HG03139 (cell line): ENCODE results near the gene PSMB5.

Experiments
- ATAC-seq: cut with Tn5 transposase; IDR thresholded peaks from one replicate; pipeline ENCODE4 v1.9.1; 2021; ENCODE audit not compliant: unreplicated experiment

PSMB5 gene

DNA sequence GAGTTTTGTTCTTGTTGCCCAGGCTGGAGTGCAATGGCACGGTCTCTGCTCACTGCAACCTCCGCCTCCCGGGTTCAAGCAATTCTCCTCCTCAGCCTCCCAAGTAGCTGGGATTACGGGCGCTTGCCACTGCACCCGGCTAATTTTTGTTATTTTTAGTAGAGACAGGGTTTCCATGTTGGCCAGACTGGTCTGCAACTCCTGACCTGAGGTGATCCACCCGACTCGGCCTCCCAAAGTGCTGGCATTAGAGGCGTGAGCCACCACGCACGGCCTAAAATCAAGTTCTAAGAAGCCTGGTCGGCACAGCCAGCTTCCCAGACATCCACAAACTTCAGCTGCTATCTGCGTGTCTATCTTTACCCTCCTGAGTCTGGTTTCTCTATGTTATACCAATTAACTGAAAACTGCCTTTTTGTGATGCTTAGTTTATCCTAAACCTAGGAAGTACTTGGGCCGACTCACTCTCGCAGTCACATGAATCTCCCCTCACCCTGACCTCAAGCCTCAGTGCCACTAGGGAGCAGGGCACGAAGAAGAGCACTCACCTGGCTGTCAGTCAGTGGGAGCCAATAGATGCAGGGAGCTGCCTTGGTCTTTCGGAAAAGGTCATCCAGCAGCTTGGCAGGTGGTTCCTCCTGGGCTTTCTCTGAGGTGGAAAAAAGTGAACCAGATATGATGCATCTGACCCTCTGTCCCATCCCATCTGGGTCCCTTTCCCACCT, 26.0 kb upstream of the PSMB5 start:
- ATAC-seq: no peak

DNA sequence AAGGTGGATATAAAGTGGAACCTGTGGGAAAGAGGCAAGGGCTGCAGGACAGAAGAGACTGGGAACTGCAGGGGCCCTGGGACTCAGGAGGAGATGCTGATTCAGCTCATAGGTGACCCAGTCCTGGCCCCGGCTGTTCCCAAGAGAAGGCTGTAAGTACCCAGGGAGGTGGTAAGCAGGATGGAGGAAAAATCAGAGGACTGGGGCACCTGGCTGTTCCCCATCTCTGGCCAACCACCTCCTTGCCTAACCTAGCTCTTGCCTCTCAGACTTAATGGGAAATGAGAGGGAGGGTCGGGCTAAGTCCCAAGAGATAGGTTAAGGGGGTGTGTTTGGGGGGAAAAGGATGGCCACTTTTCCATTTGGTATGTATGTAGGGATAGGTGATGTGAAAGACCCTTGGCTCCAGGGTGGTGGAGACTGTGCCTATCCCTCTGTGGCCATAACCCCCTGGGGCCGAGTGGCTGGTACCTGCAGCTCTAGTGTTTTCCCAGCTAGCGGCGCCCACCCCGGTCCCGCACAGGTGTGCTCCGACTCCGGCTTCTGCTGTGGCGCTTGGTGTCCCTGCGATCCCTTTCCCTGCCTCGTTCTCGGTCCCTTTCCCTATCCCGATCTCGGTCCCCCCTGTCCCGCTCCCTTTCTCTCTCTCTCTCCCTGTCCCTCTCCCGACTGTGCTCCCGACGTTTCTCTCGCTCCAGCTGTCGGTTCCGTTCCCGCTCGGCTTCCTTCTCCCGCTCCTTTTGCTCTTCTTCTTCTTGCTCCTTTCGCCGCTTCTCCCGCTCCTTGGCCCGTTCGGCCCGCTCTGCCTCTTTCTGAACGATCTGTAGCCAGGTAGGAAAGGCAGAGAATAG, 24.2 kb upstream of the PSMB5 start:
- ATAC-seq: no peak

DNA sequence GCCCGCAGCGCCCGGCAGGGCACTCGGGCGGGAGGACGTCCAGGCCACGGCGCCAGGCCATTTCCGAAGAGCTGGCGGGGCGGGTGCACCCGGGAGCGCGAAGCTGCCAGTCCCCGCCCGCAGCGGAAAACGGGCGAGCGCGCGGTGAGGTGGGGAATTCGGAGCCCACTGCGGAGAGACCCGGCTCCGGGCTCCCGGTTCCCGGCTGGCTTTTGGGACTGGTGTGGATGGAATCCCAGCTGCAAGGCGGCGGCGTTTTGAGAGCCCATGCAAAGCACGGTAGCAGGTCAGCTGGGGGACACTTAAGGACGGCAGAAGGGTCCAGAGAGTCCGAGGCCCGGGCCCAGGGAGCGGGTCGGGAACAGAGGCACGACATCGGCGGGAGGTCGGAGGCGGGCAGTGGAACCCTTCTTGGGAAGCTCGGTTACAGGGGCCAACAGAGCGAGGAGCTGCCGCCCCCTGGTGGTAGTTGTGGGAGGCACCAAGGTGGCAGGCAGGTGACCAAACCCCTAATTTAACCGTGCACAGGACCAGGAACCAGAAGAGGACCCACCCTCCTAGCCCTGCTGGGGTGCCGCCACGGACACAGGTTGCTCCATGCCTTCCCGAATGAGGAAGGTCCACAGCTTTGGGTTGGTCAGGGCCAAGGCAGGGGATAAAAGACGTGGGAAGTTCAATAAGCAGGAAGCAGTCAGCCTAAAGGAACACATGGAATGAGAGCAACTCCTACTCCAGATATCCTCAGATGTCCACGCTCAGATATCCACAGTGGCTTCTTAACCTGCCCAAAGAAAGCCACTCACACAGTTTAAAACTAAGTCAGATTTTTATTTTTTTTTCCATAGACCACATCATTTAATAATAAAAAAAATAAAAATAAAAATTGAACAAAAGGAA, 23.3 kb upstream of the PSMB5 start:
- peak; percentile 47 for ATAC-seq

DNA sequence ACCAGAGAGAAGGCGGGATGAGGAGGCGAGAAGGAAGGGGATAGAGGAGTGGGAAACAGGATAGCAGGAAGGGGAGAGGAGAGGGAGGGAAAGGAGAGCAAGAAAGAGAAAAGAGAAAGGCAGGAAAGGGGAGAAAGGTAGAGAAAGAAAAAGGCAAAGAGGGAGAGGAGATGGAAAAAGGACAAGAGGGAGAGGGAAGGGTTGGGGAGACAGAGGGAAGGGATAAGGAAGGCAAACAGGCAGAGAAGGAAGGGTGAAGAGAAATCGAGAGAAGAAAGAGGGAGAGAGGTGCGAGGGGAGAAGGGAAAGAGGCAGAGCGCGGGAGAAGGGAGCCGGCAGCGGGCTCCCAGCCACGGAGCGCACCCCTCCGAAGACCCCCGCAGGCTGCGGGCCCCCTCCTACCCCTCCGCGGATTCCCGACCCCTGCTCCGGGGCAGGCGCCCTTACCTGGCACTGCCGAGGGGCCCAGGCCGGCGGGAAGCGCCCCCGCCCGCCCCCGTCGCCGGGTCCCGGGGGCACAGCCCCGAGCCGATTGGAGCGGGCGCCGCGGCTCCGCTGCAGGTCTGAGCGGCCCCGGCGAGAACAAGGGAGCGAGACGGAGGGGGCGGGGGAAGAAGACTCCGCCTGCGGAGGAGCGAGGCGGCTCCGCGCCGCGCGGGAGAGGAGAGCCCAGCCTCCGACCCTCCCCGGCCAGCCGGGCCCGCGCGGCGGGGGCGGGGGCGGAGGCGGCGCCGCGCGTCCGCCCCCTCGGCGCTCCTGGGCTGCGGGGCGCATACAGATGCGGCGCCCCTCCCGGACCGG, 22.5 kb upstream of the PSMB5 start, which contains the start of gene CDH24:
TSS of gene CDH24 (minus strand) at position 565 of the 801 bp plus-strand sequence. CDS start 1,787 bp downstream, outside the sequence.
- ATAC-seq: no peak

DNA sequence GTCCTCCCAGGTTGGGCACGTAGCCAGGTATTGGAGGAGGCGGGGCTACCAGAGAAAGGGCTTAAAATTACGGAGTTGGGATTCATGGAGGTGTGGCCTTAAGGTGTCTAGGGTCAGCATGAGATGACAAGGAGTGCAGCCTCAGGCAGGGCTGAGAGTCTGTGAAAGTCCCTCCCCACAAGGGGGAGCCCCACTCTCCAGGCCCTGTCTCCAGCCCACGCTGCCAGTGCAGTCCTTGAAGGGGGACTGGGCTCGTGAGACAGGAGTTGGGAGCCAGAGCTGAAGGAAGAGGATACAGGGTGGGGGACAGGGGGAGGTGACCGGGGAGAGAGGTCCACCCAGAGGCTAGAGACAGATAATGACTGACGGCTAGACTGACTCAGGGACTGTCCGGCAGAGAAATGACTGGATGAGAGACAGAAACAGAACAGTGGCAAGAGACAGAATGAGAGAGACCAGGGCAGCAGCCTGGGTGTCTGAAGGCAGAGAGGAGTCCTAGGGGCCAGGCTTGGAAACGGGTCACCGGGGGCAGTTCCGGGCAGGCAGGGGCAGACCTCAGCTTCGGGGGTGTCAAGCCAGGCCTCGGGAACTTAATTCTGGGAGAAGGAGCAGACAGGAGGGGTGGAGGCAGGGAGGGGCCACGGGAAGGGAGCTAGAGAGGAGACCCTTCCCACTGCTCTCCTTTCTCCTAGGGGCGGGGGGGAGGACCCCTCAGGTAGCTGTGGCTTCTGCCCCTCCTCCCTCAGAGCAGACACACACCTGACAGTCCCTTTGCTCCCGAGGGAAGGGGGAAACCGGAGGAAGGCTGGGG, 21.6 kb upstream of the PSMB5 start:
- ATAC-seq: peak; percentile 42

DNA sequence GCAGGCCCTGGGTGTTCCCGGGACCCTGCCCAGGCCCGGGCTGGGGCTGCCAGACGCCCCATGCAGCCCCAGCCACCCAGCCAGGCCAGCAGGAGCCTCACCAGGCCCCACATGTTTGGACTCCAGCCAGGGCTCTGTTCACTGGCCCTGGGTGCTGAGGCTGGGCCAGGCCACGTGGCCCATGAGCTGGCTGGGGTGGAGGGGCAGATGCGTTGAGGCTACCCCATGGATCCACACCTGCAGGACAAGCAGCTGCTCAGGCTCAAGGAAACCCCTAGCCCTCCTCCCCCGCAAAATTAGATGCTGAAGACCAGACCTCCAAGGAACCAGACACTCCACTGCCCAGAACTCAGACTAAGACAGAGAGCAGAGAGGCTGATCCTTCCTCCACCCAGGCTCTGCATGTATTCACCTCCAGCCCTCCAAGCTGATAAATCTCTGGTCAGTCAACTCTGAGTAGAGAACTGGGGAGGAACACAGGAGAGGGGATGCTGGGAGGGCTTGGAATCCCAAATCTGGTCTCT, 21.0 kb upstream of the PSMB5 start:
- no peak for ATAC-seq

DNA sequence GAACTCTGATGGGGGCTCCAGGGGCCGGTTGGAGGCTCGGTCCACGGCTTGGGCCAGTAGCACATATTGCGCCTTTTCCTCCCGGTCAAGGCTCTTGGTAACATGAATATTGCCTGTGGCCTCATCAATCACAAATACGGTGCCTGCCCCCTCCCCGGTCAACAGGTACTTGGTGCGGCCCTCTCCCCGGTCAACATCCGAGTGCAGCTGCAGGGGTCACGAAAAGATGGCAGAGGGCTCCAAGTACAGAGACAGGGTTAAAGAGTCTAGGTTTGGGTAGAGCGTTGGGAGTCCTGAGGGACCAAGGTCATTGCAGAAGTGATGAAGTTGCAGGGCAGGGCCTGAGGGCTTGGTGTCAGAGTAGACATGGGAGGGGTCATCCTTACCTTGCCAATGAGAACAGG, 20.4 kb upstream of the PSMB5 start:
- no peak for ATAC-seq

DNA sequence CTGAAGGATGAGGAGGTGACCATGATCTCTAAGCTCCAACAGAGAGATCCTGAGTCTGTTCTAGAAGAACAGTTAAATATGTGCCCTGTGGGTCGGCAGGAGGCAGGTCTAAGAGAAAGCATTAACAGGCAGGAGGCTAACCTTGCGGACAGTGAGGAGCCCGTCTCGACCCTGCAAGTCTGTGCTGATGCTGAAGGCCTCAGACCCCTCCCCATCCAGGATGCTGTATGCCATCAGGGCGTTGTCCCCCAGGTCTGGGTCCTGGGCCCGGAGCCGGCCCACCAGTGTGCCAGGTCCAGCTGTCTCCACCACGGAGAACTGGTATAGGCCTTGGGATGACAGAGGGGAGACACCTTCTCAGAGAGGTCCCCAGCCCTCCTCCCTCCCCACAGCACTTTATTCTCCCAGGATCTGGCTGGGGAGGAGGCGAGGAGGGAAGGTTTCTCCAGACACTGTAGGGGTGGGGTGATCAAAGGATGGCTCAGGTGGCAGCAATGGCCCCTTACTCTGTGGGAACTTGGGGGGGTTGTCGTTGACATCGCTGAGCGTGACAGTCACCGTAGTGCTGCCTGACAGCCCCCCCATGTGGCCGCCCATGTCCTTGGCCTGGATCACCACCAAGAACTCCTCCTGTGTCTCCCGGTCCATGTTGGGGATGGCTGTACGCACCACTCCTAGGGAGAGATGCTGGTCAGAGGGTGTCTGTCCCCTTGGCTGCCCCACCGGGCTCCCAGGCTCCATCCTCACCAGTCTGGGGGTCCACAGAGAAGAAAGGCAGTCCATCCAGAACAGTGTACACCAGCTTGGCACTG, 19.5 kb upstream of the PSMB5 start:
- no peak for ATAC-seq

DNA sequence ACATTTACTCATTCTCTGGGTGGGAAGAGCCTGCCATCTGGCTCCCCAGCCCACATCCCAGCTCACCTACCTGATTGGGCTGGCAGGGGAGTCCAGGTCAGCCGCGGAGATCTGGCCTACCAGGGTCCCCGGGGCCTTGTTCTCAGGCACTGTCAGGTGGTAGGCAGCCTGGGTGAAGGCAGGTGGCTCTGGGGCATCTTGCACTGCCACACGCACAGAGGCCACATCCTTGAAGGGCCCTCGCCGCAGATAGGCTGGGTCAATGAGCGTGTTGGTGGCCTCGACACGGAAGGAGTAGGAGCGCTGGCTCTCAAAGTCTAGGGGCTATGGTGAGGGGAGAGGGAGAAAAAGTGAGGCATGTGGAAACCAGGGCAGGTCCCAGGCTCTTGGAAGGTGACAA, 18.7 kb upstream of the PSMB5 start:
- ATAC-seq: no peak

DNA sequence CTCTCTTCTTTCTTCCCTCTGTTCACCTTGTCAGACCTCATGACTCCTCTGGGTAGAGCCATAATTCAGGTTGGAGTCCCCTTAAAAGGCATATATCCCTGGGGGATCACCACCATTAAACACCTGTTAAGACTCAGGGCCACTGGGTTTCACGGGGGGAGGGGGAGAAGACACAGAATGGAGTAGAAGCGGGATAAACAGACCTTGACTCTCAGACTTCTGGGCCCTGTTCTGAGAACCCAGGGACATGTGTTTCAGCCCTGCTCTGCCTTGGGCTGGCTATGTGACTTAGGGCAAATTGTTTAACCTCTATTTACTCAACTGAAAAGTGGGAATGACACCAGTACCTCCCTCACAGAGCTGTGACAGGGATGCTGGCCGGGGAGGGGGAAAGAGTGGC, 18.0 kb upstream of the PSMB5 start:
- ATAC-seq: no peak

DNA sequence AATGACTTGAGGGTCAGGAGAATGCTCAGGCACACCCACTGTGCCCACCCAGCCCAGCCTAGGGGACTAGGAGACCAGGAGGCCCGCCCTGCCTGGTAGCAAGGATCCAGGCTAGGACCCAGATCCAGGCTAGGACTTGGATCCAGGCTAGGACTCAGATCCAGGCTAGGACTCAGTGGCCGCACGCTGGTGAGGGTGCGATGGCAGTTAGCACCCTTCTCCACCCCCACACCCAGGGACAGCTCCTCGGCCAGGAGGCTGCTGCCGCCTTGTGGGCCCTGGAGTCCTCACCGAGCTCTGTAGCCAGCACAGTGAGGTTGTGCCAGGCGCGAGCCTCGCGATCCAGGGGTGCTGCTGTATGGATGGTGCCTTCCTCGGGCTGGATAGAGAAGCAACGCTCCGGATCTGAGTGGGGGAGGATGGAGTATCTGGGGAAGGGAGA, 17.5 kb upstream of the PSMB5 start:
- no peak for ATAC-seq

DNA sequence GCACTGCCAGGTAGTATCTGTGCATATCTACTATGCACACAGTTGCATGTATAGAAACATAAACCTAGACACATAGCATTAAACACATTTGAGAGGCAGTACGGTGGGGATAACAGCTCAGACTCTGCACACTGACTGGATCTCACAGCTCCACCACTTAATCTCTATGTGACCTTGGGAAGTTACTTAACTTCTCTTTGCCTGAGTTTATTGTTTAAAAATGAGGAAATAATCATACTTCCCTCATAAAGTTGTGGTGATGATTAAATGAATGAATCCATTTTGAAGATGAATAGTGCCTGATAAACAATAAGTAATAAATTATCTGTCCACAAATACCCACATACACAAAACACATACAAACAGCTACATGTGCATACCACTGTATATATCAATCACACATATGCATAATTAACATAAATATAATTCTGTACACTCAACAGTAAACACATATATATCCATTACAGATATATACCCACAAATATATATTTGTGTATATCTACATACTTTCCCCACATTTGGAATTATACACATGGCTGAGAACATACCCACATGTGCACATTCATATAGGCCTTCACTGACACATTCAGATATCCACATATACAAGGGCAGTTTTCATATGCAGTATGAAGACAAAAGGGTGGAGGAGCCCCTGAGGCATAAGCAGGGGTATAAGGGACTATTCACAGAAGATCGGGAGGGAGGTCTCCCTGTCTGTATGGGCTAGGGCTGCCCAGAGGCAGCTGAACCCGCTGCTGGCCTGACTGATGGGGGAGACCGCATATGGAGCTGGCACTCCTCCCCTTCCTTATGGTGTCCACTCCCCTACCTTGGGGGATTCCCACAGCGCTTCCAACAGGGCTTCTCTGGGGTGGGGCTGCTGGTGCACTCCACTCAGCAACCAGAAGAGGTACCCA, 16.7 kb upstream of the PSMB5 start:
- ATAC-seq: no peak

DNA sequence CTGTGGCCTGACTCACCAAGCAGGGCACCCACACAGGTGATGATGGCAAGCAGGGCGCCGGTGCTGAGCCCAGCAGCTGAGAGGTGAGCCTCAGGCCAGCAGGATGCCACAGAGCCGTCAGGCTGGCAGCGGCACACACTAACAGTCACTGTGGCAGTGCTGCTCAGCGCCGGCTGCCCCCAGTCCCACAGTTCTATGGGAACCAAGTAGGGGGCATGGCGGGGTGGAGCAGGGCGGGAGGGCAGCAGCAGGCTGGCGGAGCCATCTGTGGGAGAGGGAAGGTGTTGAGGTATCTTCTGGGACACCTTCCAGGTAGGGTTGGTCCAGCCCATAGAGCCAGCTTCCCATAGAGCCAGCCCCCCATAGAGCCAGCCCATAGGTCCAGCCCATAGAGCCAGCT, 14.3 kb upstream of the PSMB5 start:
- ATAC-seq: no peak

DNA sequence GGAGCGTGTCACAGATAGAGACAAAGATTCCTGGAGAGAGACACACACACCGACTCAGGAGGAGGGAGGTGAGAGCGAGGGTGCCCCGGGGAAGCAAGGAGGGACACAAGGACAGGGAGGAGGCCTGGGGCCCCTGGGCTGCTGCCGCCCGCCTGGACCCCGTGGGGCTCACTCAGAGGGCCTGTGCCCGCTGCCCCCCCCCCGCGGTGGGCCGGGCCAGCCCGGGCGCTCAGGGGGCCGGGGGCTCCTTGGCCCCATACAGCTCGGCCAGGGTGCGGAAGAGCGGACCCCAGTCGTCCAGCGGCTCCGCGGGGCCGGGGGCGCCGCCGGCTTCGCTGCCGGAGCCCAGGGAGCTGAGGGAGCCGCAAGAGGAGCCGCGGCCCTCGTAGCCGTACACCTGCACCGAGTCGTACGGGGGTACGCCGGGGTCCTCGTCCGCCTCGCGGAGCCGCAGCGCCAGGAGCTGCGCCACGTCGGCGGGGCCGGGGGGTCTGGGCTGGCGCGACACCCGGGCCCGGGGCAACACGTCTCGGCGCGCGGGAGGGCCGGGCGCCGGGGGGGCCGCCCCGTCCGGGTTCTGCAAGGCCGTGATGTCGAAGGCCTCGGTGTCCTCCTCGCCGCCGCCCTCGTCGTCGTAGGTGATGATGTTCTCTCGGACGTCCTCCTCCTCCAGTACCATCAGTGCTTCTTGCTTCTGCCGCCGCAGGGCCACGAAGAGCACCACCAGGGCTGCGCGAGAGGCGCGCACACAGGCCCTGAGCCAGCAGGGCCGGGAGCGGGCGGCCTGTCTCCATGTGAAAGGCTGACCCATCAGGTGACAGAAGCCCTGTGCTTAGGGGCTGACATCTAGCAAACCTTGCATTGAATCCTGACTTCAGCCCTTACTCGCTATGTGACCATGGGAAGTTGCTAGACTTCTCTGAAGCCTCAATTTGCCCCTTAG, 13.3 kb upstream of the PSMB5 start:
- no peak for ATAC-seq

DNA sequence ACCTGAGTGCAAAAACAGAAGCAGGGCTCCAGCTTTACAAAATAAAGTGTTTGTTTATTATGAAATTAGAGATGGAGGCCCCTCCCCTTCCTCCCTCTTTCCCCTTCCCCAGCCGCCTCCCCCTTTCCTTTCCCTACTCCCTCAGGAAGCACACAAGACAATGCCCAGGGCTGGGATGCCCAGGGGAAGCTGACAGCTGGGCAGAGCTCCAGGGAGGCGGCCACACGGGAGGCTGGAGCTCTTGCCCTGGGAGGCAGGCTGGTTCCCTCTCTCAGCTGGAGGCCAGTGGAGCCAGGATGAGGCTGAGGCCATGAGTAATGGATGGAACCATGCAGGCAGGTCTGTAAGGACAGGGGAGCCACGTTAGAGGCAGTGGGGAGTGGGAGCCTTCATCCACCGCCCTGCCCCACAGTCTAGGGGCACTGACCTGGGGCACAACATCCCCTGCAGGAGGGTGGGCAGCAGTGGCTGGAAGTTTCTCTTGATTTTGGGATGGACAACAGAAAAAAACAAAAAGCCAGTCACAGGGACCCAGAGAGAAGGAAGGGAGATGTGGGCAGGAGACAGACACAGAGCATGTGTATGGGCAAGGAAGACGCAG, 12.4 kb upstream of the PSMB5 start:
- ATAC-seq: no peak
